Right lobe of liver (tissue), 6 donors: ENCODE data around the gene NCDN. TPM values are rescaled to one million over a fixed set of nuclear protein-coding genes. Genes with fewer than 3 reads are reported as not detected.
"Not testable (repeated sequence)": the region's sequence is repeated elsewhere in the genome, so short reads cannot be mapped to it uniquely, and the experiment has no call there.

ENCODE experiments used
- ATAC-seq, 4 donors: fragments of 200-7000 bp; cut with Tn5 transposase; one replicate each; pipeline ENCODE4 v1.9.1; 2020; ENCODE audit warnings: mild to moderate bottlenecking in 4 of 4, moderate library complexity in 4 of 4
- DNase-seq, 3 donors: peaks; one replicate each; pipeline ENCODE4 v3.0.0-alpha.2; 2020
- H3K27ac ChIP-seq, 3 donors: fragments of 200-600 bp; one replicate each; pipeline ENCODE4 v1.8.0; 2022
- H3K27me3 ChIP-seq, 2 donors: fragments of 200-600 bp; one replicate each; pipeline ENCODE4 v1.8.0; 2022
- H3K36me3 ChIP-seq, 4 donors: fragments of 200-600 bp; sonication (generic) in 1 of 4; one replicate each; pipeline versions ENCODE4 v1.5.1 to v1.8.0; 2017 to 2022; ENCODE audit warnings: control low read depth in 1 of 4
- H3K4me1 ChIP-seq, 4 donors: fragments of 200-600 bp; sonication (generic) in 1 of 4; one replicate each; pipeline versions ENCODE4 v1.5.1 to v1.8.0; 2017 to 2022; ENCODE audit warnings: control low read depth in 1 of 4
- H3K4me3 ChIP-seq, 3 donors: fragments of 200-600 bp; one replicate each; pipeline ENCODE4 v1.8.0; 2022
- H3K9me3 ChIP-seq, 4 donors: fragments of 200-600 bp; sonication (generic) in 1 of 4; one replicate each; pipeline versions ENCODE4 v1.5.1 to v1.8.0; 2017 to 2022; ENCODE audit warnings: control low read depth in 1 of 4
- CTCF ChIP-seq, 4 donors: fragments of 200-600 bp in 3 of 4; fragments of 450-650 bp in 1 of 4; IDR thresholded peaks; one replicate each; pipeline versions ENCODE4 v1.5.1 to v1.8.0; 2016 to 2022; ENCODE audit warnings: antibody characterized with exemption in 4 of 4, mild to moderate bottlenecking in 2 of 4
- POLR2A ChIP-seq: fragments of 450-650 bp; IDR thresholded peaks from one replicate; pipeline ENCODE4 v1.6.1; 2017; ENCODE audit warnings: antibody characterized with exemption, mild to moderate bottlenecking
- WGBS: methylation state at CpG from one replicate; pipeline ENCODE4 v1.1.6; 2018; ENCODE audit warnings: low coverage, low lambda C conversion rate; ENCODE audit not compliant: insufficient coverage; ENCODE audit errors: missing lambda C conversion rate; 5-methylcytosine and 5-hydroxymethylcytosine counted together
- intact Hi-C, 2 donors: fragments of 100-400 bp; cut with DNase I; formaldehyde crosslinking; loops; one replicate each; pipeline versions ENCODE4 v1.11.2 to v1.14.1; 2022
- total RNA-seq, 6 experiments: library from RNA; depleted of rRNA in 2 of 6; stranded (reverse); fragments of >200 nt in 2 of 6; fragmentation: NEBNext Ultra II Directional in 3 of 6; extraction: Animal tissue kit (Norgen Biotek cat#: 25700) in 3 of 6; gene quantifications; one replicate each; pipeline versions ENCODE4 v1.1.0 to v1.2.4, GENCODE V29; 2016 to 2023
- donor health status: DM: no; HTN: yes; CAD: no.
- donor health status: DM: no; HTN: no; CAD: no.
- donor health status: DM: no; HTN: no; CAD: no.
- donor health status: DM: no; HTN: yes; CAD: no.
- donor health status: DM: no; HTN: yes; CAD: no.

NCDN gene
- total RNA-seq, 6 experiments from 2014 or later: 5.9 to 11.7 (median 7.3) TPM

- TF ChIP-seq POLR2A (no peak), CTCF (IDR thresholded peaks at IDR 0.05) (no peak)
- DNase-seq (no peak), ATAC-seq (no peak)
- Histone ChIP-seq H3K4me3 (no peak overlapping the region), H3K27ac (no peak overlapping the region), H3K9me3 (no peaks in the 10 kb centered on the region), H3K4me1 (peaks cover 0 to 21% (median 0%) of the 10 kb centered on the region in 4 donors), H3K36me3 (no peaks in the 10 kb centered on the region), H3K27me3 (peaks cover 0 to 27% of the 10 kb centered on the region in 2 donors)
- intact Hi-C loops: no loop called here
- WGBS: 97% methylated on average over 4 of the region's 5 CpGs
These were observed 17.9 kb downstream of the NCDN start for GRCh38 chr1:35575416-35575958.

- H3K36me3 ChIP-seq: no peaks in the 10 kb centered on the region
- H3K4me3 ChIP-seq: peak overlapping the region in 1 of 3 donors; percentile 47
- intact Hi-C loops: no loop called here
These were observed 18.6 kb downstream of the NCDN start for GRCh38 chr1:35576061-35576765.

GRCh38 chr1:35576766-35577070, 19.1 kb downstream of the NCDN start:
- intact Hi-C loops: not testable (repeated sequence)

More at GRCh38 chr1:35576061-35576765, 18.6 kb downstream of the NCDN start:
- no peak for TF ChIP-seq CTCF (IDR thresholded peaks at IDR 0.05)
- Histone ChIP-seq H3K27ac (no peak overlapping the region), H3K9me3 (no peaks in the 10 kb centered on the region), H3K27me3 (peaks cover 0 to 23% of the 10 kb centered on the region in 2 donors), H3K4me1 (peaks cover 0 to 21% (median 0%) of the 10 kb centered on the region in 4 donors)
- DNase-seq (no peak), ATAC-seq (no peak)
- 67% methylated on average over 4 of the region's 10 CpGs for WGBS

GRCh38 chr1:35577071-35577998, 19.7 kb downstream of the NCDN start:
- Histone ChIP-seq H3K27ac (no peak overlapping the region), H3K4me1 (peaks cover 0 to 21% (median 0%) of the 10 kb centered on the region in 4 donors), H3K4me3 (peak overlapping the region; percentile 40 to 47 (median 41)), H3K9me3 (no peaks in the 10 kb centered on the region), H3K36me3 (no peaks in the 10 kb centered on the region), H3K27me3 (peaks cover 0 to 20% of the 10 kb centered on the region in 2 donors)
- intact Hi-C loops: no loop called here
- no peak for TF ChIP-seq POLR2A
- no peak for TF ChIP-seq CTCF (IDR thresholded peaks at IDR 0.05)
- WGBS: 0% methylated on average over 22 of the region's 70 CpGs
- peak; percentile 56 to 74 (median 68) for ATAC-seq
- DNase-seq: peak in 1 of 3 donors; percentile 52

More at GRCh38 chr1:35576766-35577070, 19.1 kb downstream of the NCDN start:
- not testable (repeated sequence) for H3K27ac ChIP-seq, DNase-seq, H3K9me3 ChIP-seq, H3K36me3 ChIP-seq, ATAC-seq
- no CpG with 5 or more reads among the region's 37 CpGs for WGBS
- Histone ChIP-seq H3K4me3 (peak overlapping the region in 1 of 3 donors; percentile 47), H3K4me1 (peaks cover 0 to 21% (median 0%) of the 10 kb centered on the region in 4 donors), H3K27me3 (peaks cover 0 to 20% of the 10 kb centered on the region in 2 donors)
